ENCODE measurements around the gene PTPRE. TPM values are rescaled to one million over a fixed set of nuclear protein-coding genes. Genes with fewer than 3 reads are reported as not detected.
A peak's percentile ranks its signal among the peaks of the same experiment; 100 is the strongest.
"Not testable (repeated sequence)": the region's sequence is repeated elsewhere in the genome, so short reads cannot be mapped to it uniquely, and the experiment has no call there.

The PTPRE gene
- total RNA-seq, 1 experiment from 2014 or later: 1.5 TPM

- H3K4me3 ChIP-seq: no peak overlapping the region
- no peak for DNase-seq (ENCODE audit: low read depth in 1 of 2, low spot score in 2 of 2)
- no peaks in the 10 kb centered on the region for H3K36me3 ChIP-seq
- no peaks in the 10 kb centered on the region for H3K27me3 ChIP-seq (replicated peaks)
- H3K27ac ChIP-seq: no peak overlapping the region
- H3K4me1 ChIP-seq (replicated peaks): no peaks in the 10 kb centered on the region
- H3K9me3 ChIP-seq (replicated peaks): peaks cover 3% of the 10 kb centered on the region; the same call in 1 of the 2 replicates
Observed at GRCh38 chr10:127983344-127984100, 76.6 kb downstream of the PTPRE start.

DNA sequence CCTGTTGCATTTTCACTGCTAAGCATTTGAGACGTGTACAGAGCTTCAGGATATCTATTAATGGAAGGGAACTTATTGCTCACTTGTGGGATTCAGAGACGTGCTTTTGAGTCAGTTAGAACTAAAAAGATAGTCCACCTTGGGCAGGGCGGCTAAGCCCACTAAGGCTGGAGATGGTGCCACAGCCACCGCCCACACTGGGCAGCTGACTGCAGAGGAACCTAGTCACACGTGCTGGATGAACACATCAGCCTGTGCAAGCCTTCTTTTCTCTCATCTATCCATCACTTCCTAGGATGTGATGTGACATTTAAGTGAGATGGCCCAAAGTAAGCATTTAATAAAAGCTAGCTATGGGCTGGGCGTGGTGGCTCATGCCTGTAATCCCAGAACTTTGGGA is 78.0 kb downstream of the PTPRE start:
- Histone ChIP-seq H3K9me3 (replicated peaks) (peaks cover 1% of the 10 kb centered on the region; the same call in 1 of the 2 replicates), H3K4me3 (no peak overlapping the region), H3K27me3 (replicated peaks) (no peaks in the 10 kb centered on the region), H3K4me1 (replicated peaks) (peaks cover 2% of the 10 kb centered on the region), H3K36me3 (no peaks in the 10 kb centered on the region), H3K27ac (no peak overlapping the region)
- no peak for DNase-seq (ENCODE audit: low read depth in 1 of 2, low spot score in 2 of 2)

GRCh38 chr10:127986531-127987466 is 79.9 kb downstream of the PTPRE start:
- H3K36me3 ChIP-seq: no peaks in the 10 kb centered on the region

GRCh38 chr10:127987467-127988380 is 80.8 kb downstream of the PTPRE start:
- H3K27me3 ChIP-seq (replicated peaks): no peaks in the 10 kb centered on the region
- no peaks in the 10 kb centered on the region for H3K36me3 ChIP-seq
- peaks cover 24% of the 10 kb centered on the region for H3K4me1 ChIP-seq (replicated peaks)
- no peak overlapping the region for H3K27ac ChIP-seq
- no peaks in the 10 kb centered on the region for H3K9me3 ChIP-seq (replicated peaks)
- DNase-seq (ENCODE audit: low read depth in 1 of 2, low spot score in 2 of 2): no peak
- no peak overlapping the region for H3K4me3 ChIP-seq

More at GRCh38 chr10:127986531-127987466, 79.9 kb downstream of the PTPRE start:
- Histone ChIP-seq H3K27ac (no peak overlapping the region), H3K4me1 (replicated peaks) (peaks cover 19% of the 10 kb centered on the region), H3K4me3 (no peak overlapping the region), H3K27me3 (replicated peaks) (no peaks in the 10 kb centered on the region), H3K9me3 (replicated peaks) (no peaks in the 10 kb centered on the region)
- no peak for DNase-seq (ENCODE audit: low read depth in 1 of 2, low spot score in 2 of 2)

- DNase-seq (ENCODE audit: low read depth in 1 of 2, low spot score in 2 of 2): no peak
- H3K9me3 ChIP-seq (replicated peaks): no peaks in the 10 kb centered on the region
- no peaks in the 10 kb centered on the region for H3K36me3 ChIP-seq
- H3K27ac ChIP-seq: no peak overlapping the region
- H3K4me1 ChIP-seq (replicated peaks): peaks cover 24% of the 10 kb centered on the region
- H3K27me3 ChIP-seq (replicated peaks): no peaks in the 10 kb centered on the region
- H3K4me3 ChIP-seq: no peak overlapping the region
Observed at GRCh38 chr10:127989481-127990012, 82.6 kb downstream of the PTPRE start.

DNA sequence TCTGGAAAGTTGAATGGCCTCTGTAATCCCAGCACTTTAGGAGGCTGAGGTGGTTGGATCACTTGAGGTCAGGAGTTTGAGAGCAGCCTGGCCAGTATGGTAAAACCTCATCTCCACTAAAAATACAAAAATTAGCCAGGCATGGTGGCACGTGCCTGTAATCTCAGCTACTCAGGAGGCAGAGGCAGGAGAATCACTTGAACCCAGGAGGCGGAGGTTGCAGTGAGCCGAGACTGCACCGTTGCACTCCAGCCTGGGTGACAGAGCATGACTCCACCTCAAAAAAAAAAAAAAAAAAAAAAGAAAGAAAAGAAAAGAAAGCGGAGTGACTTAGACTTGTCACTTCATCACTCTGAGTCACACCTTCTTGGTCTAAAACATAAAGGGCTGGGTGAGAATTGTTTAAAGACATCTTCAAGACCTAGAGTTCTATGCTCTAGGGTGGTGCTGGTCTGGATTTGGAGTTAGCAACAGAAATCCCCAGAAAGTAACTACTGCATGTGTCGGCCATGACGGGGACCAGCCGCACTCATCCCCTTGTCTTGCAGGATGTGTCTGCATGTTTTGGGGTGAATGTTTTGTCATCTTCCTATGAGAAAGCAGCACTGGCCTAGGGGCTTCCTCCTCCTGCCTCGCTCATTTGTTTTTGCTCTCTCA is 83.4 kb downstream of the PTPRE start:
- DNase-seq (ENCODE audit: low read depth in 1 of 2, low spot score in 2 of 2): peak in 1 of 2 experiments; percentile 51
- not testable (repeated sequence) for H3K9me3 ChIP-seq (replicated peaks); H3K4me3 ChIP-seq; H3K36me3 ChIP-seq; H3K27me3 ChIP-seq (replicated peaks)
- Histone ChIP-seq H3K4me1 (replicated peaks) (peaks cover 24% of the 10 kb centered on the region), H3K27ac (peak overlapping the region; percentile 72)

- DNase-seq (ENCODE audit: low read depth in 1 of 2, low spot score in 2 of 2): peak in 1 of 2 experiments; percentile 78
- H3K27ac ChIP-seq: peak overlapping the region; percentile 72
- H3K36me3 ChIP-seq: no peaks in the 10 kb centered on the region
- no peaks in the 10 kb centered on the region for H3K9me3 ChIP-seq (replicated peaks)
- no peaks in the 10 kb centered on the region for H3K27me3 ChIP-seq (replicated peaks)
- H3K4me1 ChIP-seq (replicated peaks): peaks cover 24% of the 10 kb centered on the region
- no peak overlapping the region for H3K4me3 ChIP-seq
Observed at GRCh38 chr10:127990846-127991542, 84.1 kb downstream of the PTPRE start.

DNA sequence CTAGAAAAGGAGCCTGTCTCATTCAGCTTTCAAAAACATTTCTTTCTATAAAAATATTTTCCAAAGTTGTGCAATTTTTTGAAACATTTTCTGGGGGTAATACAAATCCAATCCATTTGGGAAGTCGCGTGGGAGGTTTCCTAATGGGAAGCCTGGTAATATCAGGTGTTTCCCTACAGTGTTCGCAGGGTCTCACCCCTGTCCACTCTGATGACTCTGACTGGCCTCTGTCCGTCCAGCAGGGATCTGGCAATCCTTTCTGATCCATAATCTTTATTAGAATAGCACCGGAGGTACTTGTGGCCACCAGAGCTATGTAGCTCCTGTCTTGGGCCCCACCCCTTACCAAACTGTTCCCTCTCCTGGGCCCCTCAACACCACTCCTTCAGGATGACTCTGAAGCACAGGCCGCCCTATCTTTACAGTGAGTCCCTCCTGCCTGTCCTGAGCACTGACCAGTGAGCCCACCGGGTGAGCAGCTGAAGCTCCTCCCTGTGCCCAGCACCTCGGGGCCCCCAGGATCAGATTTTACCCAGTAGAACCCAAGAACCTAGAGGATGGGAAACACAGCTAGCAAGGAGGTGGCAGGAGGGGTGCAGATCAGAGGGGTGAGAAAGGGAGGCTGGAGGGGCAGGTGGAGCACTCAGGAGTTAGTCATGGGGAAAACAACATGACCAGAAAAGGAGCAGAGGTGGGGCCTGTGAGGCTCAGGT is 84.8 kb downstream of the PTPRE start:
- peak overlapping the region; percentile 72 for H3K27ac ChIP-seq
- H3K4me3 ChIP-seq: no peak overlapping the region
- peak in 1 of 2 experiments; percentile 29 for DNase-seq (ENCODE audit: low read depth in 1 of 2, low spot score in 2 of 2)
- no peaks in the 10 kb centered on the region for H3K27me3 ChIP-seq (replicated peaks)
- H3K9me3 ChIP-seq (replicated peaks): no peaks in the 10 kb centered on the region
- peaks cover 24% of the 10 kb centered on the region for H3K4me1 ChIP-seq (replicated peaks)
- H3K36me3 ChIP-seq: no peaks in the 10 kb centered on the region

- Histone ChIP-seq H3K4me1 (replicated peaks) (peaks cover 24% of the 10 kb centered on the region), H3K4me3 (no peak overlapping the region), H3K27ac (no peak overlapping the region), H3K9me3 (replicated peaks) (no peaks in the 10 kb centered on the region), H3K27me3 (replicated peaks) (no peaks in the 10 kb centered on the region), H3K36me3 (no peaks in the 10 kb centered on the region)
- no peak for DNase-seq (ENCODE audit: low read depth in 1 of 2, low spot score in 2 of 2)
Observed at GRCh38 chr10:127992376-127992775, 85.5 kb downstream of the PTPRE start.

DNA sequence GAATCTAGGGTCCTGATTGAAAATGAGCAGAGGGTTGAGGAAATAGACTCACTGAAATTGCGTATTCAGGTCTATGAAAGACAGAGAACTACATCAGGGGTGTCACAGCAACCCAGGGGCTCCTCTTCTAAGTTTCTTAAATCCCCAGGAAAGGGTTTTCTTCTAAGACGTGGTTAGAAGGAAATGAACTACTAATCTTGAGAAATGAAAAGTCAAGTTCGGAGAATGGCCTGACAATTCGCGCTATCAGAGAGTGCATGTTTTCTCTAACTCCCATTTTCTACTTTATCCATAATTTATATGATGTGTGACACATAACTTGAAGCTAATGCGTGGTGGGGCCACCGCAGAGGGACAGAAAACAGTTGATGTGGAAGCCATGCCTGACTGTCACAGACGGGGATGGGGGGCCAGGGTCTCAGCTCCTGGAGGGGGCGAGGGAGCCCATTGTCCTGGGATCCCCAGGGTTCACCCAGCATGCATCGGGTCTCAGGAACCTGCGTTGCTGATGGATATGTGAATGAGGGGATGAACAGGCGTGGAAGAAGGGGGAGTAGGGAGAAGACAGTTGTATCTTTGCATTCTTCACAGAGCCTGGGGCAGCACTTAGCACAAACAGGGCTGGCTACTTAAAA is 86.3 kb downstream of the PTPRE start:
- Histone ChIP-seq H3K36me3 (no peaks in the 10 kb centered on the region), H3K4me1 (replicated peaks) (peaks cover 24% of the 10 kb centered on the region), H3K4me3 (no peak overlapping the region), H3K9me3 (replicated peaks) (no peaks in the 10 kb centered on the region), H3K27ac (no peak overlapping the region), H3K27me3 (replicated peaks) (no peaks in the 10 kb centered on the region)
- DNase-seq (ENCODE audit: low read depth in 1 of 2, low spot score in 2 of 2): no peak

GRCh38 chr10:127995939-127996338 is 89.0 kb downstream of the PTPRE start:
- no peak for DNase-seq (ENCODE audit: low read depth in 1 of 2, low spot score in 2 of 2)
- H3K4me1 ChIP-seq (replicated peaks): peaks cover 14% of the 10 kb centered on the region
- no peaks in the 10 kb centered on the region for H3K36me3 ChIP-seq
- H3K27ac ChIP-seq: no peak overlapping the region
- H3K9me3 ChIP-seq (replicated peaks): no peaks in the 10 kb centered on the region
- H3K4me3 ChIP-seq: no peak overlapping the region
- H3K27me3 ChIP-seq (replicated peaks): no peaks in the 10 kb centered on the region
